DMS79 treated with DMSO at 0.1 percent for 48 hours (cell line): Measurements from ENCODE around the gene SPAG8.

Experiments used
- DNase-seq: peaks from one replicate; lab custom pipeline; 2025; lab: John Stamatoyannopoulos, UW

SPAG8 gene, protein sequence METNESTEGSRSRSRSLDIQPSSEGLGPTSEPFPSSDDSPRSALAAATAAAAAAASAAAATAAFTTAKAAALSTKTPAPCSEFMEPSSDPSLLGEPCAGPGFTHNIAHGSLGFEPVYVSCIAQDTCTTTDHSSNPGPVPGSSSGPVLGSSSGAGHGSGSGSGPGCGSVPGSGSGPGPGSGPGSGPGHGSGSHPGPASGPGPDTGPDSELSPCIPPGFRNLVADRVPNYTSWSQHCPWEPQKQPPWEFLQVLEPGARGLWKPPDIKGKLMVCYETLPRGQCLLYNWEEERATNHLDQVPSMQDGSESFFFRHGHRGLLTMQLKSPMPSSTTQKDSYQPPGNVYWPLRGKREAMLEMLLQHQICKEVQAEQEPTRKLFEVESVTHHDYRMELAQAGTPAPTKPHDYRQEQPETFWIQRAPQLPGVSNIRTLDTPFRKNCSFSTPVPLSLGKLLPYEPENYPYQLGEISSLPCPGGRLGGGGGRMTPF

GRCh38 chr9:35812025-35812602 is at the start of gene SPAG8:
SPAG8 (minus strand) TSS chr9:35812262; CDS start chr9:35812147, 115 bp downstream.
- DNase-seq, result peak; percentile 98

GRCh38 chr9:35861161-35861897 is 49.3 kb upstream of the SPAG8 start:
- DNase-seq, result no peak

DNA sequence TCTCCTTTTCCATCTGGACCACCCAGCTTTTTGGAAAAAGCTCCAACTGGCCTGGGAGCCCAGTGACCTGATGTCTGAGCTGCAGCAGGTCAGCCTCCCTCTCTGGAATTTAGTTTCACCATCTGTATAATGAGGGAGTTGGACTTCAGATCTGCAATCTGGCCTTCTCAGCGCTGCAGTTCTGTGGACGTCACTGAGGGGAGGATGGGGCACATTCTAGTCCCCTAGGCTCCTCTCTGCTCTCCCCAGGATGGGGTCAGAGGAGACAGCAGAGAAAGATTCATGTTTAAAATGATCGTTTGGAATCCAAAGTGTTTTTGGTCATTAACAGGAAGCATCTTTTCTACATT is 47.9 kb upstream of the SPAG8 start:
- no peak for DNase-seq

DNA sequence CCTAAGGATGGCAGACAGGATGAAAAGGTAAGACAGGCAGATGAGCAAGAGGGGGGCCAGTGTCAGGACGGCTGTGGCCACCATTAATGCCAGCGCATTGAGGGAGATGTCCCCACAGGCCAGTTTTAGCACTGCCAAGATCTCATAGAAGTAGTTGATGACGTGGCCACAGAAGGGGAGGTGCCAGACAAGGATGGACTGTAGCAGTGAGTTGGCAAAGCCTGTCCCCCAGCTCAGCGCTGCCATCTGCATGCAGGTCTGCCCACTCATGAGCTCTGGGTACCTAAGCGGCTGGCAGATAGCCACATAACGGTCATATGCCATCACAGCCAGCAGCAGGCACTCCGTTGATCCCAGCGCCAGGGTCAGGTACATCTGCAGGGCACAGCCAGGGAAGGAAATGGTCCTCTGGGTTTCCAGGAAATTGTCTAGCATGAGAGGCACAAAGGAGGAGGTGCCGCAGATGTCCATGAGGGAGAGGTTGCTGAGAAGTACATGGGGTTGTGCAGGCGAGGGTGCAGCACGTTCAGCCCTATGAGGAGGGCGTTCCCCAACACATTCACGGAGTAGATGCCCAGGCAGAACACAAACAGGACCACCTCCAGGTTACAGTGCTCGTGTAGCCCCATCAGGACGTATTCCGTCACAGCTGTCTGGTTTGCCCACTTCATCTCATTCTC is 47.4 kb upstream of the SPAG8 start:
- DNase-seq, result no peak

DNA sequence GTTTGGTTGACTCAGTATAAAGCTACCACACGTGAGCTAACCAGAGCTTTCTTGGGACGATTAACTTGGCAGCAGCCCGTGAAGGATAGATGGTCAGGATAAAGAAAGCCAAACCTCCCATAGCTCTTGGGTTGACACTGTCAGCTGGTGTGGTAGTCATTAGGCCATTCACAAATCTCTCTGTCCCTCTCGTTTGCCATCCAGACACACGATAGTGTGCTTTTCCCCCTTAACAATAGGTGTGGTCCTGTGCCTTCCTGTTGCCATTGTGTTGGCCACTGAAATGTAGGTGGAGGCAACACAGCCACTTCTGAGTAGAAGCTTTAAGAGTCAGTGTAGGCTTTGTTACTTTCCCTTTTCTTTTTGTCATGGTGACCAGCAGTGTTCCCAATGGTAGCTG is 46.4 kb upstream of the SPAG8 start:
- DNase-seq, result no peak

DNA sequence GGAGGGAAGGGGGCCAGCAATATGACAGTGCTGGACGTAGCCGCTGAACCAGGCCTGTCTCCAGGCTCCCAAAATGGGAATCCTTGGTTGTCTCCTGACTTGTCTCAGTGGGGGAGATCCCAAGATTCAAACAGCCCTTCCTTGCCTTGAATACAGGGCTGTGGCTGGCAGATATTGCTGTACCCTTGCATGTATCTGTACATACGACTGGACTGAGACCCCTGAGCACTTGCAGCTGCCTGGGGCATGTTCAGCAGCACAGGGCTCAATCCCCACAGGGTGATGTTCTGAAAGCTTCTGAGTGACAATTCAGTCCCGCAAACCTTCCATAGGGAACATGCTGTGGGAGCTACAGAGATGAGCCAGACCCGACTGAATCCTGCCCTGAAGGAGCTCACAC is 44.8 kb upstream of the SPAG8 start:
- no peak for DNase-seq

DNA sequence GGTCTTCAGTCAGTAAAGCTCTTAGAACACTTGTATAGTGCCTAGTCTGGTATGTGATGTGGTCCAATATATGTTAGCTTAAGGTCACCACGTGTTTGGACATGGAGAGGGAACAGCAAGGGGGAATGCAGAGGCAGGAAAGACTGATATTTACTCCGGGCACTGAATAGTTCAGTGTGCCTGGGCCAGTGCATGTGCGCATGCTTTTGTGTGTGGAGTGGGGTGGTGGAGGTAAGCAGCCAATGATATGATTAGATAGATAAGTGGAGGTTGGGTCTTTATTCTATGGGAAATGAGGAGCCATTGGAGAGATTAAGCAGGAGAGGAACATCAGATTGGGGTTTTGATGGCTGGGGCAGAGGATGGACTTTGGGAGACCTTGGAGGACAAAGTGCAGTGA is 44.1 kb upstream of the SPAG8 start:
- DNase-seq, result no peak

GRCh38 chr9:35854091-35854762 is 42.2 kb upstream of the SPAG8 start:
- no peak for DNase-seq

DNA sequence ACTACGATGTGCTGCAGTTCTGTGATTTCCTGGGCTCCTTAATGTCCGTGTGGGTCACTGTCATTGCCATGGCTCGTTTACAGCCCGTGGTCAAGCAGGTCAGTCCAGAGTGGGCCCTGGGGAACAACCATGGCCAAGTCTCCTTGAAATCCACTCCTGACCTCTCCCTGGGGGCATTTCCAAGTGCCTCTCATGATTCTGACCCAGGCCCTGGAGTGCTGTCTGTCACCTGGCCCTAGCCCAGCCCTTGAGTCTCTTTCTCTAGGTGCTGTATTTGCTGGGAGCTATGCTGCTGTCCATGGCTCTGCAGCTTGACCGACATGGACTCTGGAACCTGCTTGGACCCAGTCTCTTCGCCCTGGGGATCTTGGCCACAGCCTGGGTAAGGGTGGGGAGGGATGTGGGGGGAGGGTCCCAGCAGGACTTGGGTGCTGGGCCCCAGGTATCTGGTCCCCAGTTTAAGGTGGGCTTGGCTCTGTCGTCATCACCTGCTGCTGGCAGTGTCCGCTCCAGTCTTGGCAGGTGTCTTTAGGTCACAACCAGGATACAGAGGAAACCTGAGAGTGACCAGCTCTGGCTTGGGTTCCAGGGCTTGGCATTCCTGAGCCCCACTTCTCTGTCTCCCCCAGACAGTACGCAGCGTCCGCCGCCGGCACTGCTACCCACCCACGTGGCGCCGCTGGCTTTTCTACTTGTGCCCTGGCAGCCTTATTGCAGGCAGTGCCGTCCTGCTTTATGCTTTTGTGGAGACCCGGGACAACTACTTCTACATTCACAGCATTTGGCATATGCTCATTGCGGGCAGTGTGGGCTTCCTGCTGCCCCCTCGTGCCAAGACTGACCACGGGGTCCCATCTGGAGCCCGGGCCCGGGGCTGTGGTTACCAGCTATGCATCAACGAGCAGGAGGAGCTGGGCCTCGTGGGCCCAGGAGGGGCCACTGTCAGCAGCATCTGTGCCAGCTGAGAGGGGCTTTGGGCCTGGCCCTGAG is 41.1 kb upstream of the SPAG8 start:
- DNase-seq, result no peak

- no peak for DNase-seq
Measured at GRCh38 chr9:35852267-35852815, 40.3 kb upstream of the SPAG8 start.

DNA sequence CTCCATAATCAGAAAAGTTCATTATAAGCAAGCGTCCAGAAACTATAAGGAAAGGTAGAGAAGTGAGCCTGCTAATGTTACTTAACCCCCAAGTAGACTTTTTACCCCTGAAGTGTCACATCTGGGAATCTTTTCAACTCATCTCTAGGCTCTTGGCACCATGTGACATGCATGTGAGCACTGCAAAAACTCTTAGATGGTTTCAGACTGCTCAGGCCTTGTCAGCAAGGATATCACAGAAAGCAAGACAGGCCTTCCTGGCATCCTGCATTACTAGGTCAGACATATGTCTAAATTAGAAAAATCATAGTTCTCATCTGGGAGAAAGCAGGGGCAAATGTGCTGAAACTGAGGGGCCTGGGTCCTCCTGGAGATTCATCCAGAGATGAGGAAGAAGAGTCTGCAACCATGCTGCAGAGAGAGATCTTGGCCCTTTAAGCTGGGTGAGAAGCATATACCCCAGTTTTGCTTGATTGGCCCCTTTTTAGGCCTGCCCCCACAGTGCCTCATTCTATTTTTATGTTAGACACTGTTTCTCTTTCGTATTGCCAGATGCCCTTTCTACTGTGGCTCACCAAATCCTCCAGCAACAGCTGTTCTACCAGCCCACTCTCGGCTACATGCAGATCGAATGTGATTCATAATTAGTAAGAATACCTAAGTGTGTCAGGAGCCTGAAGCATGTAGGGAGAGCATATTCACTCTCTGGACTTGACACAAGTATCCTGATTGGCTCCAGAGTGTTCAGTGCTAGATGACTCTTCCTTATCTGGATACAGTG is 35.9 kb upstream of the SPAG8 start:
- no peak for DNase-seq

DNA sequence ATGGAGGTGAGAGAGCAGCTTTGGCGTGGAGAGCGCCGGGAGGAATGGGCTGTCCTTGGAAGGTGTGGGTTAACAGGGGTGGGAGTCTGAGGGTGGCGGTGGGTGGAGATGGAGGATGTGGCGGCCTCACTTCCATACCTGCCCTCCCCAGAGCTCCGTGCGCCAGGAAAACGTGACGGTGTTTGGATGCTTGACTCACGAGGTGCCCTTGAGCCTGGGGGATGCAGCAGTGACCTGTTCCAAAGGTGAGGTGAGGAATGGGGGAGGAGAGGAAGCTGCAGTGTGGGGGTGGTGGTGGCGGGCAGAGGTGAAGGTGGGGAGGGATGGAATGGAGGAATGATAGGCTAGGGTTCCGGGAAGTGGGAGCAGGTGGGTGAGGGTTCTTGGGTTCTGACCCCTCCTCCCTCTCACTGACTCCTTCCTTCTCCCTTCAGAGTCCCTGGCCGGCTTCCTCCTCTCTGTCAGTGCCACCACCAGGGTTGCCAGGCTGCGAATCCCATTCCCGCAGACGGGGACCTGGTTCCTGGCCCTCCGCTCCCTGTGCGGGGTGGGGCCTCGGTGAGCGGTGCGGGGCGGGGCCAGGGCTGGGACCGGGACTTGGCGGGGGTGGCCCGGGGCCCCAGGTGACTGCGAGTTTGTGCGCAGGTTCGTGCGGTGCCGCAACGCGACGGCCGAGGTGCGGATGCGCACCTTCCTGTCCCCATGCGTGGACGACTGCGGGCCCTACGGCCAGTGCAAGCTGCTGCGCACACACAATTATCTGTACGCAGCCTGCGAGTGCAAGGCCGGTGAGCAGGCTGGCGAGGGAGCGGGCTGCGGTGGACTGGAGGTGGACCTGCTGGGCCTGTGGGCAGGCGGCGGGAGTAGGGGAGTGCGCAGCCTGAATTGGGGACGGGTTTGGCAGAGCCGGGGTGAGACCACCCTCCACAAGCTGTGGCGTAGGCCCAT is 34.0 kb upstream of the SPAG8 start:
- no peak for DNase-seq

DNA sequence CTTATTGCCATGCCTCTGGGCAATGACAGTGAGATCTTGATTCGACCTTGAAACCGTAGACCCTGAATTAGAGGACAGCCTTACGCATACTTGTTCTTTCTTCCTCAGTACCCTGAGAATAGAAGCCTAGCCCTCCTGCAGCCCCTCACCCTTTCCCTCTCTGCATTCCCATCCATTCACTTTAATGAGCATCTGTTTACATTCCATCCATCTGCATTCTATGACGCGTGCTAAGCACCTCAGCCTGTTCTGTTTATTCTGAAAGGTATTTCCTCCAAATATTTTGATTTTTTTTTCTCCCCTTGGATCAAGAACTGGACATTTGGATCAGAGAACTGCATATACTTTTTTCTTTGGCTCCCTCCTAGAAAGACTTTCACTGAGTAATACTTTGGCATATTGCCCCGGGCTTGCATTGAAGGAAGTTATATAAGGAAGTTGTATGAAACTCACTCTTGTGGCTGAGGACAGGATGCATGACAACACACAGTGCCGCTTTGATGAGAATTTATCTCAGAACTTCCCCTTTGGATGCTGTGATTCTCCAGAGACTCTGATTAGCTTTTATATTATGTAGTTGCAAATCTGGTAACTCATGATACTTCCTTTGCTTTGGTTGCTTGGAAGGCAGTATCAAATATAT is 32.7 kb upstream of the SPAG8 start:
- no peak for DNase-seq

- DNase-seq, result no peak
Measured at GRCh38 chr9:35842795-35843194, 30.7 kb upstream of the SPAG8 start.

- DNase-seq, result no peak
Measured at GRCh38 chr9:35842020-35842745, 30.1 kb upstream of the SPAG8 start.

DNA sequence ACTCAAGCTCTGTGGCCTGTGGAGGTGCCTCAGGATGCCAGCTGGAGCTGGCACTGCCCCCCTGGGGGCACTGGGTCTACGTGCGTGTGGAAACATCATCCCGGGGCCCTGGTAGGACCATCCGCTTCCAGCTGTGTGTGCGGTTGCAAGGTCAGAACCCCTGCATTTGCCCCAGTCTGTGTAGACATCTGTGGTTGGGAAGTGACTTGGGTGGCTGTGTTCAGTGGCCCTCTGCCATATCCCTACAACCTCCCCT is 29.5 kb upstream of the SPAG8 start:
- no peak for DNase-seq

- DNase-seq, result no peak
Measured at GRCh38 chr9:35840881-35841644, 29.0 kb upstream of the SPAG8 start.
